Neuronal stem cell (in vitro differentiated cells): ENCODE results near the gene GGTLC1.
"Not testable (repeated sequence)": the region's sequence is repeated elsewhere in the genome, so short reads cannot be mapped to it uniquely, and the experiment has no call there.

Experiments used
- DNase-seq: peaks from one replicate; pipeline ENCODE4 v3.0.0-alpha.2; 2013; ENCODE audit warnings: low spot score
- H2AFZ ChIP-seq: one replicate; pipeline ENCODE4 v1.6.1; 2013; ENCODE audit warnings: mild to moderate bottlenecking, low read length, inconsistent platforms
- H2AK5ac ChIP-seq: 2 replicates; pipeline ENCODE4 v1.6.1; 2013; ENCODE audit warnings: low read depth, mild to moderate bottlenecking, inconsistent platforms, low read length, moderate library complexity, mixed read lengths
- H2BK120ac ChIP-seq: 2 replicates; pipeline ENCODE4 v1.6.1; 2013; ENCODE audit warnings: low read depth, mild to moderate bottlenecking, inconsistent platforms, low read length, moderate library complexity, mixed read lengths
- H2BK12ac ChIP-seq: one replicate; pipeline ENCODE4 v1.6.1; 2013; ENCODE audit warnings: low read length, inconsistent platforms
- H2BK15ac ChIP-seq: 2 replicates; pipeline ENCODE4 v1.6.1; 2013; ENCODE audit warnings: mild to moderate bottlenecking, low read length, inconsistent platforms, mixed read lengths
- H2BK5ac ChIP-seq: one replicate; pipeline ENCODE4 v1.6.1; 2013; ENCODE audit warnings: inconsistent platforms, mild to moderate bottlenecking, low read length, moderate library complexity
- H3K14ac ChIP-seq: one replicate; pipeline ENCODE4 v1.6.1; 2013; ENCODE audit warnings: low read length, inconsistent platforms
- H3K18ac ChIP-seq: 2 replicates; pipeline ENCODE4 v1.6.1; 2013; ENCODE audit warnings: low read length, inconsistent platforms
- H3K23ac ChIP-seq: 2 replicates; pipeline ENCODE4 v1.6.1; 2013; ENCODE audit warnings: low read depth, mild to moderate bottlenecking, mixed read lengths, low read length, inconsistent platforms; ENCODE audit not compliant: poor library complexity
- H3K27ac ChIP-seq: replicated peaks from 3 replicates; pipeline ENCODE4 v1.5.1; 2013; ENCODE audit warnings: low read length, inconsistent platforms
- H3K27me3 ChIP-seq, 3 experiments: 2 replicates each; pipeline ENCODE4 v1.6.1; 2013; ENCODE audit warnings: low read length in 3 of 3, mild to moderate bottlenecking in 2 of 3, inconsistent platforms in 1 of 3, low read depth in 1 of 3, mixed read lengths in 1 of 3, moderate library complexity in 1 of 3; ENCODE audit not compliant: control insufficient read depth in 3 of 3, insufficient read depth in 3 of 3
- H3K36me3 ChIP-seq, 2 donors: replicated peaks in 1 of 2; 2 replicates each; pipeline ENCODE4 v1.6.1; 2013; ENCODE audit warnings: low read length in 2 of 2; ENCODE audit not compliant: control insufficient read depth in 2 of 2, insufficient read depth in 2 of 2
- H3K4ac ChIP-seq: 2 replicates; pipeline ENCODE4 v1.6.1; 2013; ENCODE audit warnings: inconsistent platforms, mild to moderate bottlenecking, low read length, moderate library complexity
- H3K4me1 ChIP-seq, 2 donors: 1 replicate in 1 of 2; 2 replicates in 1 of 2; pipeline ENCODE4 v1.6.1; 2013; ENCODE audit warnings: low read length in 2 of 2, low read depth in 1 of 2; ENCODE audit not compliant: control insufficient read depth in 2 of 2, insufficient read depth in 1 of 2
- H3K4me2 ChIP-seq: one replicate; pipeline ENCODE4 v1.6.1; 2013; ENCODE audit warnings: mild to moderate bottlenecking, low read length, inconsistent platforms; ENCODE audit not compliant: insufficient read depth, poor library complexity, severe bottlenecking
- H3K4me3 ChIP-seq, 2 donors: 2 replicates each; pipeline ENCODE4 v1.5.1; 2013; ENCODE audit warnings: low read length in 2 of 2, mild to moderate bottlenecking in 2 of 2, inconsistent platforms in 1 of 2, moderate library complexity in 1 of 2
- H3K79me1 ChIP-seq: one replicate; pipeline ENCODE4 v1.6.1; 2013; ENCODE audit warnings: low read depth, mild to moderate bottlenecking, inconsistent platforms, low read length, moderate library complexity
- H3K9ac ChIP-seq: one replicate; pipeline ENCODE4 v1.6.1; 2013; ENCODE audit warnings: mild to moderate bottlenecking, low read depth, low read length, inconsistent platforms; ENCODE audit not compliant: poor library complexity
- H3K9me3 ChIP-seq, 2 donors: replicated peaks in 1 of 2; 2 replicates each; pipeline versions ENCODE3 to v1.6.1; 2013; ENCODE audit warnings: low read length in 2 of 2, mild to moderate bottlenecking in 2 of 2, inconsistent platforms in 1 of 2, low read depth in 1 of 2, mixed read lengths in 1 of 2, moderate library complexity in 1 of 2; ENCODE audit not compliant: control insufficient read depth in 2 of 2, insufficient read depth in 1 of 2
- H4K8ac ChIP-seq: one replicate; pipeline ENCODE4 v1.6.1; 2013; ENCODE audit warnings: low read depth, mild to moderate bottlenecking, inconsistent platforms, low read length, moderate library complexity
- H4K91ac ChIP-seq: one replicate; pipeline ENCODE4 v1.6.1; 2013; ENCODE audit warnings: low read length, low read depth, mild to moderate bottlenecking, inconsistent platforms; ENCODE audit not compliant: poor library complexity
- WGBS, 2 donors: extraction: QIAGEN DNeasy Blood & Tissue Kit; methylation state at CpG; one replicate each; pipeline ENCODE4 v1.1.7; 2013; ENCODE audit warnings: missing lambda C conversion rate in 2 of 2, mixed read lengths in 1 of 2; ENCODE audit not compliant: insufficient read length in 2 of 2, insufficient replicate concordance in 1 of 2; ENCODE audit errors: extremely low coverage in 2 of 2; 5-methylcytosine and 5-hydroxymethylcytosine counted together

Gene GGTLC1

DNA sequence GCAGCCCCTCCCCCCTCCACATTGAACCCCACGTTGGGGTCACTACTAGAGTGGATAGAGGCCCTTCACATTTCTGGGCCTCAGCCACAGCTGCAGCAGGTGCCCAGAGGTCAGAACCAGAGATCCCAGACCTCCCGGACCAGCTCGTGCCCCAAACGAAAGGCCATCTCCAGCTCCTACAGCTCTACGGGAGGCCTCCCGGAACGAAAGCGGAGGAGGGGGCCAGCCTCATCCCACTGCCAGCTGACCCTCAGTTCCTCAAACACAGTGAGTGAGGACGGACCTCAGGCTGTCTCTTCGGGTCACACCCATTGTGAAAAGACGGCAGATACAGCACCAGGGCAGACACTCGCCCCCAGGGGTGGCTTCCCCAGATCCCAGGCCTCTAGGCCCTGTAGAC, 1.7 kb upstream of the GGTLC1 start:
- no CpG with 5 or more reads among the region's 12 CpGs for WGBS, 2 donors
- H4K91ac ChIP-seq: not testable (repeated sequence)

DNA sequence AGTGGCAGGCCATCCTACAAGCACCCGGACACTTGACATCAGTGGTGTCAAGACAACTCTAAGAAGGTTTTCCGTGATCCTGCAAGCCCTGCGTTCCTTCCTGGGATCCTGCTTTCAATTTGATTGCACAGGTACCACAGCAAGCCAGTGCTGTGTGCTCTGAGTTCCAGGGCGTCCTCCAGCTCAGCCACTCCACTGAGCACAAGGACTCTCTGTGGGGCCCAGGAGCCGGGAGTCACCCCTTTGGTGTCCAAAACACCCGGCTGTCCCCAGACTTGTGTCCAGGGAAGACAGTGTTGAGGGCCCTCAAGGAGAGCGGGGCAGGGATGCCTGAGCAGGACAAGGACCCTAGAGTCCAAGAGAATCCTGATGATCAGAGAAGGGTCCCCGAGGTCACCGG, 387 bp upstream of the GGTLC1 start:
- not testable (repeated sequence) for H3K36me3 ChIP-seq, H2AK5ac ChIP-seq, H2AFZ ChIP-seq, H3K27ac ChIP-seq, H3K4me3 ChIP-seq, H3K27me3 ChIP-seq, H3K4ac ChIP-seq, DNase-seq, H2BK12ac ChIP-seq, H2BK120ac ChIP-seq, H3K18ac ChIP-seq, H3K9me3 ChIP-seq, H3K4me2 ChIP-seq, H4K8ac ChIP-seq, H2BK5ac ChIP-seq, H4K91ac ChIP-seq, H3K9ac ChIP-seq, H3K79me1 ChIP-seq, H2BK15ac ChIP-seq, H3K23ac ChIP-seq, H3K4me1 ChIP-seq
- peak overlapping the region; percentile 38 for H3K14ac ChIP-seq
- no CpG with 5 or more reads among the region's 9 CpGs for WGBS, 2 donors

More for the DNA sequence above, 1.7 kb upstream of the GGTLC1 start:
- not testable (repeated sequence) for H2BK5ac ChIP-seq, H3K4ac ChIP-seq, H2BK120ac ChIP-seq, H3K18ac ChIP-seq, H3K4me3 ChIP-seq, H2BK15ac ChIP-seq, H2AK5ac ChIP-seq, H3K27me3 ChIP-seq, H3K9ac ChIP-seq, H2BK12ac ChIP-seq, H3K14ac ChIP-seq, H3K9me3 ChIP-seq, H3K79me1 ChIP-seq, H3K4me2 ChIP-seq, H3K4me1 ChIP-seq, H3K27ac ChIP-seq, DNase-seq, H4K8ac ChIP-seq, H3K23ac ChIP-seq, H2AFZ ChIP-seq, H3K36me3 ChIP-seq

DNA sequence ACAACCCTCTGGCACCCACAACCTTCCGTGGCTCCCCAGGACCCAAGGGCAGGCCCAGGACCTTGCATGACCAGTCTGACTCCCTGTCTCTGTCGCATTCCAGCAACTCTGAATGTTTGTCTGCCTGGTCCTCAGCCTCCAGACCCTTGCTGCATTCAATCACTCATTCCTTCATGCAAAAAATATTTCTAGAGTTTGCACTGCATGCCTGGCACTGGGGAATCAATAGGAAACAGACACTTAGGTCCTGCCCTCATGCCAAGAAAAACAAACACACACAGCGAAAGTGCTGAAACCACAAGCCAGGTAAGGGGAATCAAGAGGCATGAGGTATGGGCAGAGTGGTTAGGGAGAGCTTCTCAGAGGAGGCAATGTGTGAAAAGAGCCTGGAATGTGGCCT, 1.9 kb downstream of the GGTLC1 start:
- H3K27ac ChIP-seq, H3K4me2 ChIP-seq, H2AFZ ChIP-seq, H4K8ac ChIP-seq, H3K27me3 ChIP-seq, H3K9me3 ChIP-seq, H3K4me1 ChIP-seq, H3K18ac ChIP-seq, H3K4ac ChIP-seq, H2BK120ac ChIP-seq, H3K4me3 ChIP-seq, H2BK5ac ChIP-seq, H3K36me3 ChIP-seq, DNase-seq, H3K9ac ChIP-seq, H2BK12ac ChIP-seq, H3K14ac ChIP-seq, H2AK5ac ChIP-seq, H3K79me1 ChIP-seq, H2BK15ac ChIP-seq, H3K23ac ChIP-seq, H4K91ac ChIP-seq: not testable (repeated sequence)
- no CpG with 5 or more reads among the region's 3 CpGs for WGBS, 2 donors

DNA sequence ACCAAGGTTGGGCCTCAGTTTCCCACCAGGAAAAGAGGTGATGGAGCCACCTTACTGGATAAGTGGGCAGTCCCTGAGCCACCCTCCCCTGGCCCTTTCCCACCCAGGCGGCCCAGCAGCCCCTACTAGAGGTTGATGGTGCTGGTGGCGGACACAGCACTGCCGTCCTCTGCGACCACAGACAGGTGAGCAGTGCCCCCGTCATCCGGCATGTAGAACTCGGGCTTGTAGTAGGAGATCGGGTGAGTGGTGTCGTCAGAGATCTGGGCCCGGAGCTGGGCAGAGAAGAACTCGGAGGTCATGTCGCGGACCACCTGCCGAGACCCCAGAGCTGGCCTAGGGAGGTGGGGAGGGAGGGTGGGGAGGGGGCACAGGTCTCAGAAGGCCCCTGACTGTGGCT, 2.3 kb downstream of the GGTLC1 start:
- H3K36me3 ChIP-seq, H3K14ac ChIP-seq, H2BK12ac ChIP-seq, H2BK15ac ChIP-seq, H4K8ac ChIP-seq, DNase-seq, H2BK5ac ChIP-seq, H2AK5ac ChIP-seq, H3K4ac ChIP-seq, H3K9ac ChIP-seq, H2BK120ac ChIP-seq, H3K9me3 ChIP-seq, H3K27me3 ChIP-seq, H3K18ac ChIP-seq, H3K27ac ChIP-seq, H4K91ac ChIP-seq, H3K4me1 ChIP-seq, H3K4me2 ChIP-seq, H2AFZ ChIP-seq, H3K23ac ChIP-seq, H3K79me1 ChIP-seq, H3K4me3 ChIP-seq: not testable (repeated sequence)
- no CpG with 5 or more reads among the region's 14 CpGs for WGBS, 2 donors
